Hypothalamus (tissue), 51 donors: ENCODE results near the gene USP54.
"Not testable (repeated sequence)": the region's sequence is repeated elsewhere in the genome, so short reads cannot be mapped to it uniquely, and the experiment has no call there.

ENCODE experiments used
- DNase-seq, 51 donors: peaks; one replicate each; lab custom pipeline; 2025; lab: John Stamatoyannopoulos, UW

USP54 gene, protein sequence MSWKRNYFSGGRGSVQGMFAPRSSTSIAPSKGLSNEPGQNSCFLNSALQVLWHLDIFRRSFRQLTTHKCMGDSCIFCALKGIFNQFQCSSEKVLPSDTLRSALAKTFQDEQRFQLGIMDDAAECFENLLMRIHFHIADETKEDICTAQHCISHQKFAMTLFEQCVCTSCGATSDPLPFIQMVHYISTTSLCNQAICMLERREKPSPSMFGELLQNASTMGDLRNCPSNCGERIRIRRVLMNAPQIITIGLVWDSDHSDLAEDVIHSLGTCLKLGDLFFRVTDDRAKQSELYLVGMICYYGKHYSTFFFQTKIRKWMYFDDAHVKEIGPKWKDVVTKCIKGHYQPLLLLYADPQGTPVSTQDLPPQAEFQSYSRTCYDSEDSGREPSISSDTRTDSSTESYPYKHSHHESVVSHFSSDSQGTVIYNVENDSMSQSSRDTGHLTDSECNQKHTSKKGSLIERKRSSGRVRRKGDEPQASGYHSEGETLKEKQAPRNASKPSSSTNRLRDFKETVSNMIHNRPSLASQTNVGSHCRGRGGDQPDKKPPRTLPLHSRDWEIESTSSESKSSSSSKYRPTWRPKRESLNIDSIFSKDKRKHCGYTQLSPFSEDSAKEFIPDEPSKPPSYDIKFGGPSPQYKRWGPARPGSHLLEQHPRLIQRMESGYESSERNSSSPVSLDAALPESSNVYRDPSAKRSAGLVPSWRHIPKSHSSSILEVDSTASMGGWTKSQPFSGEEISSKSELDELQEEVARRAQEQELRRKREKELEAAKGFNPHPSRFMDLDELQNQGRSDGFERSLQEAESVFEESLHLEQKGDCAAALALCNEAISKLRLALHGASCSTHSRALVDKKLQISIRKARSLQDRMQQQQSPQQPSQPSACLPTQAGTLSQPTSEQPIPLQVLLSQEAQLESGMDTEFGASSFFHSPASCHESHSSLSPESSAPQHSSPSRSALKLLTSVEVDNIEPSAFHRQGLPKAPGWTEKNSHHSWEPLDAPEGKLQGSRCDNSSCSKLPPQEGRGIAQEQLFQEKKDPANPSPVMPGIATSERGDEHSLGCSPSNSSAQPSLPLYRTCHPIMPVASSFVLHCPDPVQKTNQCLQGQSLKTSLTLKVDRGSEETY (N-terminal part only)

DNA sequence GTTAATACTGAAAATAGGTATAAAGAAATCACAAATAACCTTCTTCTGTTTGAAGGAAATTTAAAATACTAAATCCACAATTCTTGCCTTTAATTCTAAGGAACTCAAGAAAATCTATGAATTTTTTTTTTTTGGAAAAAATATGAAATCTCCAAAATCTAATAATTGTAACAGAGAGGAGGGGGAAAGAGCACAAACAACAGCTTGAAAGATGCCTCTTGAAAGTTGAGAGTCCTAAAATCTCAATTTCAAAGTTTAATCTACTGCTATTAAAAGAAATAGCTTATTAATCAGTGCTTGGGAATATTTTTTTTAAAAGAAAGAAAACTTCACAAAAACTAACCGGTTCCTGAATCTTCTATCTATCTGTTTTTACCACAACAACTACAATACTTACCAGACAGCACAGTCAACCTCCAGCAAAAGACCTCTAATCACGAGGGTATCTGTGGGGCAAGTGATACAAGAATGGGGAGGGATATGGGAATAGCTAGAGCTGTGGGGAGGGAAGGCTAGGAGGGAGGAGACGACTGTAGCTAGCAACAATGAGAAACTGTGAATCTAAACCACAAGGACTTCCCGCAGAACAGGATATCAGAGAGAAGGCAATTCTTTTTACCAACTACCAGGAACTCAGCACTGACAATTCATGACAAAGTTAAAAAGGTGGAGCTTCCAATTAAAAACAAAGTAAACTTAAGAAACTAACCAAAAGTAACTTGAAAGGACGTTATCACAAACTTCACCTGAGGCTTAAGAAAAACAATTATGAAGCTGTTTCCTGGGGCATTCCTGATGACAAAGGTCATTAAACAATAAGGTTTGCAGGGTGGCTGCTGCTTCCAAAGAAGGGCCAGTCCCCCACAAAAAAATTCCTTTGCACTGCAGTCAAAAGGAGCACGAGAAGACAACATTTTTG lies at the start of gene USP54:
Gene USP54 (minus strand): TSS at position 462 of the 919 bp plus-strand sequence. CDS start 15,684 bp downstream, outside the sequence.
- DNase-seq: peak in 21 of 51 donors; percentile 6 to 75 (median 27)

DNA sequence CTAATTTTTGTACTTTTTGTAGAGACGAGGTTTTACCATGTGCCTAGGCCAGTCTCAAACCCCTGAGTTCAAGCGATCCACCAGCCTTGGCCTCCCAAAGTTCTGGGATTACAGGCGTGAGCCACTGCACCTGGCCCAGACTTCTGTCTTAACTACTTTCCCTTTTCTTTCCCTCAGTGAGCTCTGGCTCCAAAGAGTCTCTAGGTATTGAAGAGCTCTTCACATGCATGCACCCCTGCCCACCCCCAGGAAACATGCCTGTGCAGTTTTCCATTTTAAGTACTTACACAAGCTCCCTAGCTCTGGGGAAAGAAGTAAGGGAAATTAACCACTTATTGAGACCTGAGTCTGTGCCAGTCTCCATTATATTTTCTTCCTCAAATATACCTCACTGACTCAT lies 48.1 kb upstream of the USP54 start:
- DNase-seq: no peak

DNA sequence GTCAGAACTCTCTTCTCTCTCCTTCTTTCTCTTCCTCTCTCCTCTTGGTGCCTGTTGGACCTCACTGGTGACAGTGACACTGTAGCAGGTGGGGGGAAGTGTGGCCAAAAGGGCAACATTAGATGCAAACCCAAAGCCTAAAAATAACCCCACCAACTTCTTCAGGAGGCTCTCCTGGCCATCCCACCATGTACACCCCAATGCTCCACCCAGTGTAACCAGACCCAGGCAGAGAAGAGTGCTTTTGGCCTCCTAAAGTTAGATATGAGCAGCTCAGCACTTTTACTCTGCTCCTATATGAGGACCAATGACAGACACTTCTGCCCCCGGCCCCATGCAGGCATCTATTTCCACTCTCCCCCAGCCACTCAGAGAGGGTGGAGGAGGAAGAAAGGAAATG lies 44.6 kb upstream of the USP54 start:
- DNase-seq: no peak

DNA sequence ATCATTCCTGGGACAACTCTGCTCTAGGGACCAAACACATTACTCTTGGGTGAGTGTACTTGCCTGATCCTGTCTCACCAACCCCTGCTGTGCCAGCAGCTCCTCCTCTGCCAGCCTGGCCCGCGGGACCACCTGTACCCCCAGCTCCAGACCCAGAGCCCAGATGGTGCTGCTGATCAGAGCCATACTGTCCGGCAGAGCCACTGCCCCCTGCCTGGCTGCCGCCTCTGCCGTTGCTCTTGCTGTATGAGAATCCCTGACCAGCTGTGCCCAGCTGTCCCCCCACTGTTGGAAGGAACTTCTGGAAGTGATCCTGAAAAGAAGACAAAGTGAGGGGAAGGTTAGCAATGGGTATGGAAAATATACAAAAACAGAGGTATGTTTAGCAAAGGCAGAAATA lies 43.3 kb upstream of the USP54 start:
- DNase-seq: no peak

DNA sequence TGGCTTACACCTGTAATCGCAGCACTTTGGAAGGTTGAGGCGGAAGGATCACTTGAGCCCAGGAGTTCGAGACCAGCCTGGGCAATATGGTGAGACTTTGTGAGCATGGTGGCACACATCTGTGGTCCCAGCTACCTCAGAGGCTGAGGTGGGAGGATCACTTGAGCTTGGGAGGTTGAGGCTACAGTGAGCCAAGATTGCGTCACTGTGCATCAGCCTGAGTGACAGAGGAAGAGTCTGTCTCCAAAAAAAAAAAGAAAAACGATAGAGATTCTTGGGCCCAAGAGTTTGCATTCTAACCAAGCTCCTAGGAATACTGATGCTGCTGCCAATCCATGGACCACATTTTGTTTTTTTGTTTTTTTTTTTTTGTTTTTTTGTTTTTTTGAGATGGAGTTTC lies 38.0 kb upstream of the USP54 start:
- no peak for DNase-seq

DNA sequence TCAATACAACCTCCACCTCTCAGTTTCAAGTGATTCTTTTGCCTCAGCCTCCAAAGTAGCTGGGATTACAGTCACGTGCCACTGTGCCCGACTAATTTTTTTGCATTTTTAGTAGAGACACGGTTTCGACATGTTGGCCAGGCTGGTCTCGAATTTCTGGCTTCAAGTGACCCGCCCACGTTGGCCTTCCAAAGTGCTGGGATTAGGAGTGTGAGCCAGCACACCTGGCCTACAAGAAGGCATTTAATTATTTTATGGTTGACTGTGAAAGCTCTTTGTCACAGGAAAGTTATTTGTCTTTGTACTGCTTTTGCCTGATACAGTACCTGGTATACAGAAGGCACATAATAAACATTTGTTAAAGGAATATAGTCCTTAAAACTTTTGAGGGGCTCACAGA lies 37.3 kb upstream of the USP54 start:
- DNase-seq: no peak

DNA sequence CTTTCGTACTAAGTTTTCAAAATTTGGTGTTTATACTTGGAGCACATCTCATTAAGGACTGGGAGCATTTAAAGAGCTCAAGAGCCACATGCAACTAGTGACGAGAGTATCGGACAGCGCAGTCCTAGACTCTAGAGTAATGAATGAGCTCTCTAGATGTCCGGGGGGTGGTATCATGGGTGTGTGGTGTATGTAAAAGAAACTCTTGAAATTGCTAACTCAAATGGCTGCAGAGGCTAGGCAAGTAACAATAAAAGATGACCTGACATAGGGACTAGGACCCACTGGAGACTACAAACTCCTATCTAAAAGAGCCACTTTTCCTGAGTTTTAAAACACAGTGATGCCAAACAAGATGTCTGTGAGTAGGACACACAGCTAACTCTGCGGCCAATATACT lies 36.2 kb upstream of the USP54 start:
- no peak for DNase-seq

DNA sequence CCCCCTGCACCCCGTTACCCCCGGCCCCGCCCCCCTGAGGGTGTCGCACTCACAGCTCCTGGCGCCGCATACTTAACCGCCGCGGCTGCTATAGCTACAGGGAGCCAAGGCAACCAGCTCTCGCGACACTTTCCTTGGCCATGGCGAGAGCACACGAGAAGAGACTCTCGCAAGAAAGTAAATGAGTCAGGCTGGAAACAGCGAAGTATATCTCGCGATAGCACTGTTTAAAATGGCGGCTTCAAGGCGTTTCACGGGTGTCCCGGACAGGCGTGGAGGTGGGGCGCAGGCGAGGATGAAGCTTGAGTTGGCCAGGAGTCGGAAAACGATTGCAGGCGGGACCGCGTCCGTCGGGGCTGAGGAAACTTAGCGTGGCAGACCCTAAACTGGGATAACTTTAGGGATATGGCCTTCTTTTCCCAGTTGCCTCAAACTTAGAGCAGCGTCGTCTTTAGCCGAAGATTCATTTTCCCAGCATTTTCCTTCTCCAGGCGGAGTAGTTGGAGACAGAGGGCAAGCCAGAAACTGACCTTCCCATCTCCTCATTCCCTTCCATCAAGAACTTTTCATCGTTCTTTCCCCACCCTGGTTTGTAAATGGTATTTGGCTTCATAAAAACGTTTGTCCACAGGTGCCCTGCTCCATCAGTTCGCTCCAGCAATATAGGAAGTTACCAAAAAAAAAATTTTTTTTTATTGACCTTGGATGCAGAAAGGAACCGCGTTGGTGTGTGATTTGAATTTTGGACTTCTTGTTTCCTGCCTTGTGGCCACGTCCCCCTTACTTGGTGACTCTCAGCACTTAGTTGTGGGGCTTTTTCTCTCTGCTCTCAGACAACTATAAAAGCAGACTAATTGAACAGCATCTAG lies 35.0 kb upstream of the USP54 start:
- peak; percentile 17 to 93 (median 78) for DNase-seq

GRCh38 chr10:73625004-73625883 lies 34.1 kb upstream of the USP54 start:
- peak in 23 of 51 donors; percentile 16 to 82 (median 44) for DNase-seq

DNA sequence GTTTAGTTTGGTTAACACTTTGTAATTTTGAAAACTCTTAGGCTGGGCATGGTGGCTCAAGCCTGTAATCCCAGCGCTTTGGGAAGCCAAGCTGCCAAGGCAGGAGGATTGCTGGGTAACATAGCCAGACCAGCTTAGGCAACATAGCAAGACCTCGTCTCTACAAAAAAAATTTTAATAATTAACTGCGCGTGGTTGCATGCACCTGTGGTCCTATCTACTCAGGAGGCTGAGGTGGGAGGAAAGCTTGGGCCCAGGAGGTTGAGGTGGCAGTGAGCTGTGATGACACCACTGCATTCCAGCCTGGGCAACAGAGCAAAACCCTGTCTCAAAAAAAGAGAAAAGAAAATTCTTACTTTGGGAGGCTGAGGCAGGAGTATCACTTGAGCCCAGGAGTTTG lies 31.9 kb upstream of the USP54 start:
- DNase-seq: no peak

DNA sequence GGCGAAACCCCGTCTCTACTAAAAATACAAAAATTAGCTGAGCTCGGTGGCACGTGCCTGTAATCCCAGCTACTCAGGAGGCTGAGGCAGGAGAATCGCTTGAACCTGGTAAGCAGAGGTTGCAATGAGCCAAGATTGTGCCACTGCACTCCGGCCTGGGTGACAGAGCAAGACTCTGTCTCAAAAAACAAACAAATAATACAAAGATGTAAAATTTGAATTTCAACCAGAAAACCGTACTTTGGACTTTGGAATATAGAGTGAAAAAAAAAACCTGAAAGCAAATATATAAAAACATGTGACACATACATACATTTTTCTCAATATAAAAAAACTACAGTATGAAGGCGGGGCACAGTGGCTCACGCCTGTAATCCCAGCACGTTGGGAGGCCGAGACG lies 29.8 kb upstream of the USP54 start:
- DNase-seq: not testable (repeated sequence)

GRCh38 chr10:73617143-73617542 lies 26.0 kb upstream of the USP54 start:
- DNase-seq: not testable (repeated sequence)

DNA sequence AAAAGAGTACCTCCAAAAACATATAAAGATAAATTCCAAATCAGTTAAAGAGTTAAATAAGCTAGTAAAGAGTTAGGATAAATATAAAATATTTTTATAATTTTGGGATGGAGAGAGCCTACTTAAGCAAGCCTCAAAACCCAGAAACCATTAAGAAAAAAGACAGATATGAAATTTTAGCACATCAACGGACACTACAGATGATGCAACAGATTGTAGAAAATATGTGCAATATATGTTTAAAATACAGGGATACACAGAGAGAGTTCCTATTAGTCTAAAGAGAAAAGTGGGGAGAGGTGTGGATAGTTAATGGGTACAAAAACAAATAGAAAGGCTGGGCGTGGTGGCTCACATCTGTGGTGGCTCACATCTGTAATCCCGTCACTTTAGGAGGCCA lies 23.6 kb upstream of the USP54 start:
- DNase-seq: no peak

GRCh38 chr10:73609116-73609515 lies 18.0 kb upstream of the USP54 start:
- no peak for DNase-seq

DNA sequence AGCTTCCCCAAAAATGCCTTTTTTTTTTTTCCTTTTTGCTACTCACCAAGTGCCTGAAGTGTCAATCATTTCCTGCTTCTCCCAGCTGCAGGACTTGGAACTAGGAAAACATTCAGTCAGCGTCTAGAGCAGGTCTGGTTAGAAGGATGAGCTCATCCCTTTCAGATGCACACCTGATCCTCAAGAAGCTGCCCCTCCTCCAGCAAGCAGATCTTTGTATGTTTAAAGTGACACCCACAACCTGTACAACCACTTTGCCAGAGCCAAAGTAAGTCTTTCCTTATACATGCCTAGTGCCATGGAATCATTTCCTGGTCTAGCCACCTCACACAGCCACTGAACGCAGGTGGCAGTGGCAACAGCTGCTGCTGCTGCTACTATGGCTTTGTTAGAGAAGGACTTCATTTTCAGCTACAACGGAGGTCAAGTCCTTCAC lies 10.4 kb upstream of the USP54 start:
- no peak for DNase-seq

- DNase-seq: no peak
Measured at GRCh38 chr10:73597346-73597745, 6.2 kb upstream of the USP54 start.

DNA sequence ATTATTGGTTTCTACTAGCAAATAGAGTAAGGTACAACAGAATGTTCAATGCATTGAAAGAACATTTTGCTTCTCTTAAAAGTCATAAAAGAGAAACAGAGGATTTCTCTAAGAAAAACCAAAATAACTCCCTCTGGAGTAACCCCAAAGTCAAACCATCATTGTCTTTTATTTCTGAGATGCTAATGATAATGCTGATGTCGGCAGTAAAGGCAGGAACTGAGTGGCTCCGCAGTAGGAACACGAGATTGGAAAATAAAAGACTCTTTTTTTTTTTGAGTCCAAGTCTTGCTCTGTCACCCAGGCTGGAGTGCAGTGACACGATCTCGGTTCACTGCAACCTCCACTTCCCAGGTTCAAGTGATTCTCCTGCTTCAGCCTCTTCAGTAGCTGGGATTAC lies 2.7 kb upstream of the USP54 start:
- DNase-seq: no peak

DNA sequence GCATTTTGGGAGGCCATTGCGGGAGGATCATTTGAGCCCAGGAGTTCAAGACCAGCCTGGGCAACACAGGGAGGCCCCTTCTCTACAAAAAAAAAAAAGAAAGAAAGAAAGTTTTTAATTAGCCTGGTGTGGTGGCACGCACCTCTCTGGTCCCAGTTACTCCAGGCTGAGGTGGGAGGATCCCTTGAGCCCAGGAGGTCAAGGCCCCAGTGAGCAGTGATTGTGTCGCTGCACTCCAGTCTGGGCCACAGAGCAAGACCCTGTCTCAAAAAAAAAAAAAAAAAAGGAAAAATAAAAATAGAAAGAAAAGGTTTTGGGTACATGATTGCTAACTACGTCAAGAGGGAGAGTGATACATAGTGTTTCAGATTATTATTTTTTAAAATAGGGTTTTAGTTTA lies 2.0 kb upstream of the USP54 start:
- DNase-seq: no peak
